22Rv1 (cell line): Measurements from ENCODE around the gene LHFPL4.

Source experiments
- H3K27ac ChIP-seq: fragments of 450-650 bp; 2 replicates; pipeline ENCODE4 v1.5.1; 2017
- ZFX ChIP-seq: fragments of 450-650 bp; IDR thresholded peaks from 2 replicates; pipeline ENCODE4 v1.6.1; 2017; ENCODE audit warnings: antibody characterized with exemption, borderline replicate concordance
- TF ChIP-seq, protein P1 (sequence below): fragments of 450-650 bp; IDR thresholded peaks from 2 replicates; pipeline ENCODE4 v1.5.1; 2017; ENCODE audit warnings: mild to moderate bottlenecking

Gene LHFPL4

GRCh38 chr3:9553948-9554513, 409 bp upstream of the LHFPL4 start:
- H3K27ac ChIP-seq = no peak overlapping the region
- TF ChIP-seq, protein P1, sequence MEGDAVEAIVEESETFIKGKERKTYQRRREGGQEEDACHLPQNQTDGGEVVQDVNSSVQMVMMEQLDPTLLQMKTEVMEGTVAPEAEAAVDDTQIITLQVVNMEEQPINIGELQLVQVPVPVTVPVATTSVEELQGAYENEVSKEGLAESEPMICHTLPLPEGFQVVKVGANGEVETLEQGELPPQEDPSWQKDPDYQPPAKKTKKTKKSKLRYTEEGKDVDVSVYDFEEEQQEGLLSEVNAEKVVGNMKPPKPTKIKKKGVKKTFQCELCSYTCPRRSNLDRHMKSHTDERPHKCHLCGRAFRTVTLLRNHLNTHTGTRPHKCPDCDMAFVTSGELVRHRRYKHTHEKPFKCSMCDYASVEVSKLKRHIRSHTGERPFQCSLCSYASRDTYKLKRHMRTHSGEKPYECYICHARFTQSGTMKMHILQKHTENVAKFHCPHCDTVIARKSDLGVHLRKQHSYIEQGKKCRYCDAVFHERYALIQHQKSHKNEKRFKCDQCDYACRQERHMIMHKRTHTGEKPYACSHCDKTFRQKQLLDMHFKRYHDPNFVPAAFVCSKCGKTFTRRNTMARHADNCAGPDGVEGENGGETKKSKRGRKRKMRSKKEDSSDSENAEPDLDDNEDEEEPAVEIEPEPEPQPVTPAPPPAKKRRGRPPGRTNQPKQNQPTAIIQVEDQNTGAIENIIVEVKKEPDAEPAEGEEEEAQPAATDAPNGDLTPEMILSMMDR = no peak
- TF ChIP-seq ZFX = no peak

DNA sequence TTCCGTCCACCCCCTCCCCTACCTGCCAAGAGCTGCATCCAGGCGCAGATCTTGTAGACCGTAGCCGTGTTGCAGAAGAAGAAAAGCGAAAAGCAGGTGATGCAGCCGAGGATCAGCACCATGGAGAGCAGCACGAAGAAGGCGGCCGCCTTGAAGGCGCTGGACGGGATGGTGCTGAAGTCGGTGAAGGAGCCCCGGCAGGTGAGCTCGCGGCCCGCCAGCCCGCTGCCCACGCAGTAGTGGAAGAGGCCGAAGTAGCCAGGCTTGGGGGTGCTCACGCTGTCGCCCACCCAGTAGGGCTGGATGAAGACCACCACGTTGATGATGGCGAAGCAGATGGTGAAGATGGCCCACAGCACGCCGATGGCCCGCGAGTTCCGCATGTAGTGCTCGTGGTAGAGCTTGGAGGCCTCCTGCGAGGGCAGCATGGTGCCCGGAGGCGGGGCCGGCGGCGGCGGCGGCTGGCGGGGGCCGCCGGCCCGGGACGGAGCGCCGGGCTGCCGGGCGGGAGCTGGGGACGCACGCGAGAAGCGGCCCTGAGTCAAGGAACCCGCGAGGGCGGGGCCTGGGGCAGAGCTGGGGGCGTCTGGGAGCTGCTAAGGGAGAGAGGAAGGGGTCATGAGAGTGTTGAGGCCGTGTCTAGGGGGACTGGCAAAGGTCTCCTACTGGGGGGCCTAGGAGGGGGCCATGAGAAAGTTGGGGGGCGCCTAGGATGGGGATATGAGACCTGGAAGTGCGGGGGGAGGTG, 1.2 kb downstream of the LHFPL4 start:
- TF ChIP-seq, protein P1 = no peak
- no peak for TF ChIP-seq ZFX
- no peak overlapping the region for H3K27ac ChIP-seq

GRCh38 chr3:9550999-9551398, 2.6 kb downstream of the LHFPL4 start:
- no peak overlapping the region for H3K27ac ChIP-seq
- TF ChIP-seq, protein P1 = no peak
- TF ChIP-seq ZFX = no peak

GRCh38 chr3:9549600-9549999, 4.0 kb downstream of the LHFPL4 start:
- H3K27ac ChIP-seq = no peak overlapping the region

GRCh38 chr3:9548991-9549390, 4.6 kb downstream of the LHFPL4 start:
- no peak for TF ChIP-seq ZFX
- TF ChIP-seq, protein P1 = no peak

More at GRCh38 chr3:9549600-9549999, 4.0 kb downstream of the LHFPL4 start:
- TF ChIP-seq ZFX = no peak
- TF ChIP-seq, protein P1 = no peak

GRCh38 chr3:9542182-9542581, 11.4 kb downstream of the LHFPL4 start:
- TF ChIP-seq, protein P1 = no peak
- no peak for TF ChIP-seq ZFX
- H3K27ac ChIP-seq = no peak overlapping the region

More at GRCh38 chr3:9548991-9549390, 4.6 kb downstream of the LHFPL4 start:
- no peak overlapping the region for H3K27ac ChIP-seq

- H3K27ac ChIP-seq = no peak overlapping the region
- TF ChIP-seq, protein P1 = no peak
- TF ChIP-seq ZFX = no peak
These were observed 17.4 kb downstream of the LHFPL4 start for GRCh38 chr3:9536212-9536611.
